HG03575 (cell line): ENCODE data around the gene WFDC12.
"Not testable (repeated sequence)": the region's sequence is repeated elsewhere in the genome, so short reads cannot be mapped to it uniquely, and the experiment has no call there.

ENCODE experiments used
- ATAC-seq: cut with Tn5 transposase; IDR thresholded peaks from one replicate; pipeline ENCODE4 v1.9.1; 2021; ENCODE audit not compliant: unreplicated experiment, insufficient number of reproducible peaks, low FRiP score; ENCODE audit errors: extremely low read depth

Gene WFDC12

GRCh38 chr20:45124365-45124764, at the start of gene WFDC12:
TSS of gene WFDC12 (minus strand) at chr20:45124465. CDS start at chr20:45124447, 18 bp downstream.
- ATAC-seq = no peak

DNA sequence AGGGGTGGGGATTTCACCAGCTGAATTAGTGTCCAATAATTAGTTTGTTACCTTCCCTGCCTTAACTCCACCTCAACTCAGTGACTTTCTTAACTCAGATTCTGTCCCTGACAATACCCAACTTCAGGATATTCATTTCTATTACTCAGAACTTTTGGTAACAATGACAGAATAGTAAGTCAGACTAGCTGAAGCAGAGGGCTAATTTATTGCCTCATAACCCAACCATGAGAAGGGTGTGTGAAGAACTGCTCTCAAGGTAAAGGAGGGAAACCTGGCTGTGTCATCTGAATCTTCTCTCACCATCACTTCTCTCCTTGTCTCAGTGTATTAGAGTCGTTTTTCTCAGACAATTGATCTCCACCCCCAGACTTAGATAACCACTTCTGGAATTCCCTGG, 49.3 kb upstream of the WFDC12 start:
- ATAC-seq = no peak

DNA sequence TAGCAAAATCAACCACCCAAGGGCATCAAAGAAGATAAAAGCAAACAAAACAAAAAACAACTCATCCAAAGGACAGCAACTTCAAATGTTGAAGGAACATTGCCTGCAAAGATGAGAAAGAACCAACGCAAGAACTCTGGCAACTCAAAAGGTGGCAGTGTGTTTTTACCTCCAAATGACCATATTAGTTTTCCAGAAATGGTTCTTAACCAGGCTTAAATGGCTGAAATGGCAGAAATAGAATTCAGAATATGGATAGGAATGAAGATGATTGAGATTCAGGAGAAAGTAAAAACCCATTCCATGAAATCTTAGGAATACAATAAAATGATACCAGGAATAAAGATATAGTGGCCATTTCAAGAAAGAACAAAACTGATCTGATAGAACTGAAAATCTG, 40.6 kb upstream of the WFDC12 start:
- no peak for ATAC-seq

DNA sequence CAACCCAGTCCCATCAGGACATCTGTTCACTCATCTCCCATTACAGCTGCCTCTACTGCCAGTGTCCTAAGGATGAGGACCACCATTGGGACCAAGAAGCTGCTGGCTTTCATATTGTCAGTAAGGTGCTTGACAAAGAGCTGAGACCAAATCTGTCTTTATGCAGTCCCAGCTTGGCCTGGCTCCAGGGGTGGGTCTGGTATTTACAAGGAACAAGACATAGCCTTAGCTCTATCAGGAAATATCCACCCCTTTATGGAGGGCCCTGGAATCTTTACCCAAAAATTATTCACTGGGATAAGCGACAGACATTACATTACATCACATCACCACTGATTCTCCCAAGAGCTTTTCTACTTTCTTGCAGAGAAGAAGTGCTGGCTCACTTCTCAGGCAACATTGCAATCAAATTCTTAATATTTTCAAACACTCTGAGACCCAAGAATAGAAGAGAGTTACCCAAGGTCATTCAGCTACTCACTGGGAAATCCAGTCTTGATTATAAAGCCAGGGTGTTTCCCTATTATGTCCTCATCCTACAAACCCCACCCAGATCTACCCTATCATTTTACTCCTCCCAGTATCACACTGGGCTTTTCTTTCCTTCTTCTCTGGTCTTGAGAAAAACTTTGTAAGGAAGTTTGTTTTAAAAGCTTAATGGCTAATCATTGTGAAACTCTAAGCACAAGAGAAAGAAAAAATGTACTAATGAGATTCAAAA, 39.0 kb upstream of the WFDC12 start:
- no peak for ATAC-seq

DNA sequence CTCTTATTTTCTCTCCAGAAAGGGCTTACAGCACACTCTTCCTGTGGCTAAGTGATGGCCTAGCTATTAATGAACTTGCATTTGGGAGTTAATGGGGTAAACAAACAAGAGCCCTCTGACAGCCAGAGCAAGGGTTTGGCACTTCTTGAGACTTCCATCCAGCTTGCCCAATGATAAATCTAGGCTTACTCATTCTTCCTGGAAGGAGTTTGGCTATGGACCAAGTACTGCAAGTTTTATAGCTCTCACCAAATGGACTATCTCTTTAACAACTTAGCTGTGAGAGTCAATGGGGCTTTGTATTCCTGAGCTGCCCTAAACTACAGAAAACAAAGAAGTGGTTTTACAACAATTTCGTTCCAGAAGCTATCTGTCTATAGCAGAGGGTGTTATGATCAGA, 33.7 kb upstream of the WFDC12 start:
- no peak for ATAC-seq

GRCh38 chr20:45156713-45157112, 32.4 kb upstream of the WFDC12 start:
- no peak for ATAC-seq

DNA sequence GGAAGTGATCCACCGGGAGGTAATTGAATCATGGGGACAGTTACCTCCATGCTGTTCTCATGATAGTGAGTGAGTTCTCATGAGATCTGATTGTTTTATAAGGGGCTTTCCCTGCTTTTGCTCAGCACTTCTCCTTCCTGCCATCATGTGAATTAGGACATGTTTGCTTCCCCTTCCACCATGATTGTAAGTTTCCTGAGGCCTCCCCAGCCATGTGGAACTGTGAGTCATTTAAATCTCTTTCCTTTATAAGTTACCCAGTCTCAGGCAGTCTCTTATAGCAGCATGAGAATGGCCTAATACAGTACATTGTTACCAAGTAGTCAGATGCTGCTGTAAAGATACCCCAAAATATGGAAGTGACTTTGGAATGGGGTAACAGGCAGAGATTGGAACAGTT, 30.5 kb upstream of the WFDC12 start:
- not testable (repeated sequence) for ATAC-seq

DNA sequence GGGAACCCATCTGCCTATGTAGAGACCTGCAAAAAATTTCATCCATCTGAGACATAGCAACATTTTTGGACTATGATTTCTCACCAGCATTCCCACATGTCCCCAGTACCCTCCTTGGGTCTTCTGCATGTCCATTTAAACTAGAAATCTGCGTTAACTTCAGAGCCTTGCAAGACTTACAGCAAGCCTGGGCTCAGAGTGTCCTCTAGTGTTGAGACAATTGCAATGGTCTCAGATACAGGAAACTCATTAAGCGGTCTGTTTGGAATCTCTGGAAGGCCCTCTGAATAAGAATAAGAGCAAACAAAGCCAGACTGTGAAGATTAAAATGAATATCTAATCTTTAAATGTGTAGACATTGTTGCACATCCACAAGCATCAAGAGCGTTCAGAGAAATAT, 29.9 kb upstream of the WFDC12 start:
- no peak for ATAC-seq

GRCh38 chr20:45153752-45154151, 29.5 kb upstream of the WFDC12 start:
- no peak for ATAC-seq

- ATAC-seq = no peak
These were observed 28.9 kb upstream of the WFDC12 start for GRCh38 chr20:45153147-45153546.

- ATAC-seq = no peak
These were observed 28.1 kb upstream of the WFDC12 start for GRCh38 chr20:45152405-45152804.

DNA sequence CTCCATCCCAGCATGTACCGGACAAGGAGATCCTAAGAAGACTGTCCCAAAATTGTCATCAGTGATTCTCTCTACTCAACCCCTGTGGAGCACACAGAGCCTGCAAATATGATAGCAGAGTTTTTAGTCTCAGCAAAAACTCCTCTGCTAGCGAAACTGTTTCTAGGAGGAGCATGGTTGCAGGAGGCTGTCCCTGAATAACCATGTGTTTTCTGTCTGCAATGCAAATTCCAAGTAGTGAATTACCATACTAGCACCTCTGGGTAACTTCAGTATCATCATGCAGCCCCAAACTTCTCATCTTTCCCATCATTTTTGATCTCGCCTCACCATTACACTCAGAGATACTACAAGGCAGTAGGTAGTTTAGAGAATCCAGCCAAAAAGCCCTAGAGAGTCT, 24.8 kb upstream of the WFDC12 start:
- ATAC-seq = no peak

GRCh38 chr20:45140836-45141235, 16.6 kb upstream of the WFDC12 start:
- no peak for ATAC-seq

DNA sequence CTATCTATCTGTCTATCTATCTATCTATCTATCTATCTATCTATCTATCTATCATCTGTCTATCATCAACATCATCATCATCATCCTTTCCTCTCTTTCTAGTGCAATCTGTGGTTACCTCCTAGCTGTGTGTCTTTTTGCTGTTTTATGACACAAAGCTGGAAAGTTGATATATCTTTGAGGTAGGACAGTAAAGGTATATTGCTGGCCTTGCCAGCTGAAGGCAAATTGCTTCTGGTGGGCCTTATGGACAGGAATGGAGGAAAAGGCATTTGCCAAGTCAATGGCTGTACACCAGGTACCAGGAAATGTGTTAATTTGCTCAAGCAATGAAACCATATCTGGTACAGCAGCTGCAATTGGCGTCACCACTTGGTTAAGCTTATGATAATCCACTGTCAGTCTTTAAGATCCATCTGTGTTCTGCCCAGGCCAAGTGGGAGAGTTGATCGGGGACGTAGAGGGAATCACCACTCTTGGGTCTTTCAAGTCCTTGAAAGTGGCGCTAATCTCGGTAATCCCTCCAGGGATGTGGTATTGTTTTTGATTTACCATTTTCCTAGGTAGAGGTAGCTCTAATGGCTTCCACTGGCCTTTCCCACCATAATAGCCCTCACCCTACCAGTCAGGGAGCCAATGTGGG, 15.6 kb upstream of the WFDC12 start:
- ATAC-seq = not testable (repeated sequence)

DNA sequence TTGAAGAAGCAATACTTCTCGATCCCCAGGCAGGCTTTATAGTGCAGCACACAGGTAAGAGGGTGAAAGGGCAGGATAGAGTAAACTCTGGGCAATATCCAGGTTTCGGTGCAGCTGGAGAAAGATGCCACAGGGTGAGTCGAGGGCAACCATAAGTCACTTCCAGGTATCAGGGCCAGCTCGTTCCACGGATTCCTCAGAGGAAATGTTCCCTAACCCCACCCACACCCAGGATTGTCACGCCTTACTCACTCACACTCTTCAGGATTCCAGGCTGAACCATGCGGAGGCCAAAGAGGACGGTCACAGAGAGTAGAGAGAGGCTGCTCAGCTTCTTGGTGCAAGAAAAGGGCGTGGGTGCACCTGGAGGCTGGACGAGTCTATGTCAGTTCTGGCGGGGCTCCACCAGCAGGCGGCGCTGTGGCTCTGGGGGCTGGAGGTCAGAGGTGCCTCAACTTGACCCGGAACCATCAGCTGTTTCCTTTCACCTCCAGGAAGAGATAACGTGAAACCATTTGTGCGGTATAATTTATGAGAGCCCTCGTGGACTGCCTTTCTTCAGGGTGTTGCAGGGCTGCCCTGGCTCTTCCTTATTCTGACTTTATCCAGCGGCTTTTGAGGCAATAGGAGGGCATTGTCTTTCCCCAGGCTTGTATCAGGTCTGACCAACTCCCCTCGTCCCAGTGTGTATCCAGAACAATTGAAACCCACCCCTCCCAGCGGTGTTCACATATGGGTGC, 14.5 kb upstream of the WFDC12 start:
- ATAC-seq = no peak

- no peak for ATAC-seq
These were observed 12.6 kb upstream of the WFDC12 start for GRCh38 chr20:45136911-45137310.

DNA sequence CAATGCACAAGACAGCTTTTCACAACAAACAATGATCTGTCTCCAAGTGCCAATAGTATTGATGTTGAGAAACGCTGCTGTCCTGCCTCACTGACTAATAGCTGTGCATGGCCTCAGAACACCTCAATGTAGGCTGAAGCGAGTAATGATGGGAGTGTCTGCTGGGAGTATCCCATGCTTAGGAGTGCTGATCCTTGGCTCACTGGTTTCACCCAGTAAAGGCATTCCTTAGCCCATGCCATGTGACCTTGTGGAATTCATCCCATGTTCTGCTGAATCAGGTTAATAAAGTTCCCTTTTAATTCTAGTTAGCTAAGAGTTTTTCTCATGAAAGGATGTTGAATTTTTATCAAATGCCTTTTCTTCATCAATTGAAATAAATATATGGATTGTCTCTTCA, 3.8 kb upstream of the WFDC12 start:
- no peak for ATAC-seq

DNA sequence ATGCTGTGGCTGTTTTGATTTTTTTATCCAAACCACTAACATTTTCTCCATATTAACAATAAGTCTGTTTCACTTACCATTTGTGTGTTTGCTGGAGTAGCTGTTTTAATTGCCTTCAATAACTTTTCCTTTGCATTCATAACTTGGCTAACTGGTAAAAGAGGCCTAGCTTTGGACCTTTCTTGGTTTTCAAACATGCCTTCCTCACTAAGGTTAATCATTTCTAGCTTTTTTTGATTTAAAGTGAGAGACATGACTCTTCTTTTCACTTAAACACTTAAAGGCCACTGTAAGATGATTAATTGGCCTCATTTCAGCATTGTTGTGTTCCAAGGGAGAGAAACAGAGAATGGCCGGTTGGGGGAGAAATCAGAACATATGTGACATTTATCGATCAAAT, 2.9 kb downstream of the WFDC12 start:
- no peak for ATAC-seq

DNA sequence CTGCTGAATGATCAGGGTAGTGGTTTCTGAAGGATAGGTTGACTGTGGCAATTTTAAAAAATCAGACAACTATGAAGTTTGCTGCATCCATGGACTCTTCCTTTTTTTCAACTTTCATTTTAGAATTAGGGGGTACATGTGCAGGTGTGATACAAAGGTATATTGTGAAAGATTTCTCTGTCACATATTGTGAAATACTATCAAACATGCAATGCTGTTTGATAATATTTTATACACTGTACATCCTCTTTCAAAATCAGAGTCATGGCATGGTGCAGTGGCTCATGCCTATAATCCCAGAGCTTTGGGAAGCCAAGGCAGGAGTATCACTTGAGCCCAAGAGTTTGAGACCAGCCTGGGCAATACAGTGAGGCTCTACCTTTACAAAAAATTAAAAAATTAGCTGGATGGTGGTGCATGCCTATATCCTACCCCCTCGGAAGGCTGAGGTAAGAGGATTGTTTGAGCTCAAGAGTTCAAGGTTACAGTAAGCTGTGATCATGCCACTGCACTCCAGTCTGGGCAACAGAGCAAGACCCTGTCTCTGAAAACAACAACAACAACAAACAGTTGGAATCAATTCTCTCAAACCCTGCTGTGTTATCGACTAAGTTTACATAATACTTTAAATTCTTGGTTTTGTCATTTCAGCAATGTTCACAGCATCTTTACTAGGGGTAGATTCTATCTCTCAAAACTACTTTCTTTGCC, 4.6 kb downstream of the WFDC12 start:
- ATAC-seq = no peak

- ATAC-seq = no peak
These were observed 6.2 kb downstream of the WFDC12 start for GRCh38 chr20:45118028-45118427.
